ENCODE measurements around the gene WDFY4. TPM values are rescaled to one million over a fixed set of nuclear protein-coding genes. Genes with fewer than 3 reads are reported as not detected.

WDFY4 gene
- total RNA-seq, 4 donors from 2014 or later, result 5.0 to 16.5 (median 8.8) TPM

GRCh38 chr10:48879451-48879850, 194.8 kb downstream of the WDFY4 start:
- Histone ChIP-seq H3K36me3 (no peaks in the 10 kb centered on the region), H3K9me3 (peaks cover 0 to 5% (median 0%) of the 10 kb centered on the region in 4 donors), H3K27me3 (no peaks in the 10 kb centered on the region), H3K27ac (no peak overlapping the region), H3K4me1 (no peaks in the 10 kb centered on the region), H3K4me3 (no peak overlapping the region)
- TF ChIP-seq POLR2A (IDR thresholded peaks at IDR 0.05) (no peak), CTCF (IDR thresholded peaks at IDR 0.05) (no peak), EP300 (IDR thresholded peaks at IDR 0.05) (no peak)
- WGBS, 2 donors, result 62 to 70% methylated on average over 5 of the region's 5 CpGs
- no peak for DNase-seq (ENCODE audit: low spot score in 2 of 2)

GRCh38 chr10:48880016-48880705, 195.5 kb downstream of the WDFY4 start:
- no peaks in the 10 kb centered on the region for H3K36me3 ChIP-seq
- no peak for TF ChIP-seq CTCF (IDR thresholded peaks at IDR 0.05)
- no peak overlapping the region for H3K27ac ChIP-seq
- H3K4me1 ChIP-seq, result no peaks in the 10 kb centered on the region
- H3K9me3 ChIP-seq, result peaks cover 0 to 5% (median 0%) of the 10 kb centered on the region in 4 donors
- H3K4me3 ChIP-seq, result no peak overlapping the region
- H3K27me3 ChIP-seq, result no peaks in the 10 kb centered on the region
- whole genome bisulfite sequencing, 2 donors, result 60 to 66% methylated on average over 11 of the region's 11 CpGs
- no peak for DNase-seq (ENCODE audit: low spot score in 2 of 2)

GRCh38 chr10:48881937-48882336, 197.3 kb downstream of the WDFY4 start:
- Histone ChIP-seq H3K4me3 (no peak overlapping the region), H3K36me3 (no peaks in the 10 kb centered on the region), H3K27ac (no peak overlapping the region), H3K27me3 (no peaks in the 10 kb centered on the region), H3K9me3 (peaks cover 0 to 5% (median 0%) of the 10 kb centered on the region in 4 donors), H3K4me1 (no peaks in the 10 kb centered on the region)
- no peak for DNase-seq (ENCODE audit: low spot score in 2 of 2)
- TF ChIP-seq POLR2A (IDR thresholded peaks at IDR 0.05) (no peak), CTCF (IDR thresholded peaks at IDR 0.05) (no peak), EP300 (IDR thresholded peaks at IDR 0.05) (no peak)
- WGBS, 2 donors, result 71 to 92% methylated on average over 1 of the region's 1 CpG

- Histone ChIP-seq H3K27ac (no peak overlapping the region), H3K4me1 (no peaks in the 10 kb centered on the region), H3K9me3 (peaks cover 0 to 5% (median 0%) of the 10 kb centered on the region in 4 donors), H3K36me3 (no peaks in the 10 kb centered on the region), H3K4me3 (no peak overlapping the region), H3K27me3 (no peaks in the 10 kb centered on the region)
- 81 to 90% methylated on average over 2 of the region's 2 CpGs for WGBS, 2 donors
- no peak for DNase-seq (ENCODE audit: low spot score in 2 of 2)
- TF ChIP-seq POLR2A (IDR thresholded peaks at IDR 0.05) (no peak), CTCF (IDR thresholded peaks at IDR 0.05) (no peak), EP300 (IDR thresholded peaks at IDR 0.05) (no peak)
Observed at GRCh38 chr10:48882881-48883280, 198.2 kb downstream of the WDFY4 start.

GRCh38 chr10:48883701-48884100, 199.0 kb downstream of the WDFY4 start:
- WGBS, 2 donors, result 67 to 76% methylated on average over 4 of the region's 4 CpGs
- Histone ChIP-seq H3K4me3 (no peak overlapping the region), H3K27me3 (no peaks in the 10 kb centered on the region), H3K27ac (no peak overlapping the region), H3K36me3 (no peaks in the 10 kb centered on the region), H3K4me1 (no peaks in the 10 kb centered on the region), H3K9me3 (peaks cover 0 to 5% (median 0%) of the 10 kb centered on the region in 4 donors)
- DNase-seq (ENCODE audit: low spot score in 2 of 2), result no peak
- TF ChIP-seq EP300 (IDR thresholded peaks at IDR 0.05) (no peak), CTCF (IDR thresholded peaks at IDR 0.05) (no peak), POLR2A (IDR thresholded peaks at IDR 0.05) (no peak)
